Activated T-helper 2 cell treated with anti-CD3 and anti-CD28 coated beads, Interferon-gamma antibody, Interleukin-2, Interleukin-4, amounts not matched to agents 10 μg/mL and 5 μg/mL and 100 μg/mL, durations not matched to agents 14 hours and 24 hours and 36 hours (primary cell): ENCODE data around the gene TMEM247. TPM values are rescaled to one million over a fixed set of nuclear protein-coding genes. Genes with fewer than 3 reads are reported as not detected.

Experiments
- DNase-seq: peaks from one replicate; pipeline ENCODE4 v3.0.0; 2021; ENCODE audit warnings: low spot score
- H3K27ac Mint-ChIP-seq: one replicate; pipeline ENCODE4 v1.8.0; 2021; ENCODE audit warnings: mixed read lengths
- H3K27me3 Mint-ChIP-seq: one replicate; pipeline ENCODE4 v1.8.0; 2021; ENCODE audit warnings: low read depth, mixed read lengths
- H3K36me3 Mint-ChIP-seq: one replicate; pipeline ENCODE4 v1.8.0; 2021; ENCODE audit warnings: low read depth, mixed read lengths
- H3K4me1 Mint-ChIP-seq: one replicate; pipeline ENCODE4 v1.8.0; 2021; ENCODE audit warnings: low read depth, mixed read lengths
- H3K4me3 Mint-ChIP-seq: one replicate; pipeline ENCODE4 v1.8.0; 2021; ENCODE audit warnings: low read depth, mild to moderate bottlenecking, moderate library complexity, mixed read lengths
- H3K9me3 Mint-ChIP-seq: one replicate; pipeline ENCODE4 v1.8.0; 2021; ENCODE audit warnings: mixed read lengths
- intact Hi-C: fragments of 100-400 bp; cut with micrococcal nuclease; formaldehyde crosslinking; loops from one replicate; pipeline ENCODE4 v1.15.1; 2023
- total RNA-seq: library from RNA; stranded (reverse); gene quantifications from 2 replicates; pipeline ENCODE4 v1.2.3, GENCODE V29; 2022

TMEM247 gene
- total RNA-seq, 1 donor from 2014 or later, result not detected

- Mint-ChIP-seq H3K27me3 (peaks cover 7% of the 10 kb centered on the region), H3K4me1 (peaks cover 14% of the 10 kb centered on the region), H3K4me3 (no peak overlapping the region), H3K27ac (no peak overlapping the region), H3K36me3 (no peaks in the 10 kb centered on the region), H3K9me3 (no peaks in the 10 kb centered on the region)
- DNase-seq, result no peak
- intact Hi-C loops, result no loop called here
These were observed 2.1 kb downstream of the TMEM247 start for GRCh38 chr2:46481198-46482193.

GRCh38 chr2:46482490-46482889, 3.1 kb downstream of the TMEM247 start:
- DNase-seq, result no peak
- Mint-ChIP-seq H3K4me1 (peaks cover 11% of the 10 kb centered on the region), H3K9me3 (no peaks in the 10 kb centered on the region), H3K36me3 (no peaks in the 10 kb centered on the region), H3K27ac (no peak overlapping the region), H3K27me3 (peaks cover 2% of the 10 kb centered on the region), H3K4me3 (no peak overlapping the region)
- intact Hi-C loops, result no loop called here

- DNase-seq, result no peak
- Mint-ChIP-seq H3K4me3 (no peak overlapping the region), H3K36me3 (no peaks in the 10 kb centered on the region), H3K4me1 (peaks cover 12% of the 10 kb centered on the region), H3K9me3 (no peaks in the 10 kb centered on the region), H3K27ac (no peak overlapping the region), H3K27me3 (peaks cover 4% of the 10 kb centered on the region)
- intact Hi-C loops, result no loop called here
These were observed 5.6 kb downstream of the TMEM247 start for GRCh38 chr2:46485002-46485401.

GRCh38 chr2:46486436-46486835, 7.1 kb downstream of the TMEM247 start:
- DNase-seq, result no peak
- Mint-ChIP-seq H3K27me3 (peaks cover 2% of the 10 kb centered on the region), H3K36me3 (no peaks in the 10 kb centered on the region), H3K9me3 (no peaks in the 10 kb centered on the region), H3K27ac (no peak overlapping the region), H3K4me3 (no peak overlapping the region), H3K4me1 (peaks cover 10% of the 10 kb centered on the region)
- intact Hi-C loops, result no loop called here

GRCh38 chr2:46487667-46488335, 8.4 kb downstream of the TMEM247 start:
- Mint-ChIP-seq H3K36me3 (no peaks in the 10 kb centered on the region), H3K9me3 (no peaks in the 10 kb centered on the region), H3K4me1 (peaks cover 4% of the 10 kb centered on the region), H3K27ac (no peak overlapping the region), H3K4me3 (no peak overlapping the region), H3K27me3 (peaks cover 2% of the 10 kb centered on the region)
- intact Hi-C loops, result no loop called here
- DNase-seq, result no peak

GRCh38 chr2:46488389-46488788, 9.0 kb downstream of the TMEM247 start:
- no peak overlapping the region for H3K27ac Mint-ChIP-seq
- DNase-seq, result no peak
- no peaks in the 10 kb centered on the region for H3K36me3 Mint-ChIP-seq
- H3K9me3 Mint-ChIP-seq, result no peaks in the 10 kb centered on the region
- peaks cover 9% of the 10 kb centered on the region for H3K4me1 Mint-ChIP-seq
- H3K27me3 Mint-ChIP-seq, result peaks cover 2% of the 10 kb centered on the region
- intact Hi-C loops, result no loop called here
- no peak overlapping the region for H3K4me3 Mint-ChIP-seq

- Mint-ChIP-seq H3K27ac (no peak overlapping the region), H3K9me3 (no peaks in the 10 kb centered on the region), H3K36me3 (no peaks in the 10 kb centered on the region), H3K4me3 (no peak overlapping the region), H3K4me1 (peaks cover 15% of the 10 kb centered on the region), H3K27me3 (peaks cover 2% of the 10 kb centered on the region)
- no peak for DNase-seq
- intact Hi-C loops, result no loop called here
These were observed 10.2 kb downstream of the TMEM247 start for GRCh38 chr2:46489423-46490174.

GRCh38 chr2:46490521-46491141, 11.3 kb downstream of the TMEM247 start:
- Mint-ChIP-seq H3K27ac (no peak overlapping the region), H3K4me1 (peaks cover 15% of the 10 kb centered on the region), H3K27me3 (peaks cover 2% of the 10 kb centered on the region), H3K36me3 (no peaks in the 10 kb centered on the region), H3K9me3 (no peaks in the 10 kb centered on the region), H3K4me3 (no peak overlapping the region)
- DNase-seq, result no peak
- intact Hi-C loops, result no loop called here

- Mint-ChIP-seq H3K36me3 (no peaks in the 10 kb centered on the region), H3K4me1 (peaks cover 15% of the 10 kb centered on the region), H3K9me3 (no peaks in the 10 kb centered on the region), H3K27me3 (peaks cover 2% of the 10 kb centered on the region), H3K27ac (no peak overlapping the region), H3K4me3 (no peak overlapping the region)
- no peak for DNase-seq
- intact Hi-C loops, result no loop called here
These were observed 12.9 kb downstream of the TMEM247 start for GRCh38 chr2:46492301-46492700.

- Mint-ChIP-seq H3K36me3 (no peaks in the 10 kb centered on the region), H3K4me3 (no peak overlapping the region), H3K27ac (peak overlapping the region; percentile 45), H3K9me3 (no peaks in the 10 kb centered on the region), H3K27me3 (peaks cover 6% of the 10 kb centered on the region), H3K4me1 (peaks cover 15% of the 10 kb centered on the region)
- intact Hi-C loops, result no loop called here
- DNase-seq, result no peak
These were observed 14.0 kb downstream of the TMEM247 start for GRCh38 chr2:46493241-46493970.

- no peaks in the 10 kb centered on the region for H3K36me3 Mint-ChIP-seq
- peak overlapping the region; percentile 45 for H3K27ac Mint-ChIP-seq
- no peak for DNase-seq
- peaks cover 16% of the 10 kb centered on the region for H3K4me1 Mint-ChIP-seq
- H3K4me3 Mint-ChIP-seq, result no peak overlapping the region
- H3K9me3 Mint-ChIP-seq, result no peaks in the 10 kb centered on the region
- peaks cover 11% of the 10 kb centered on the region for H3K27me3 Mint-ChIP-seq
- intact Hi-C loops, result no loop called here
These were observed 14.5 kb downstream of the TMEM247 start for GRCh38 chr2:46493971-46494250.

GRCh38 chr2:46494596-46494995, 15.2 kb downstream of the TMEM247 start:
- no peaks in the 10 kb centered on the region for H3K9me3 Mint-ChIP-seq
- no peak overlapping the region for H3K4me3 Mint-ChIP-seq
- H3K27ac Mint-ChIP-seq, result no peak overlapping the region
- intact Hi-C loops, result no loop called here
- peaks cover 12% of the 10 kb centered on the region for H3K27me3 Mint-ChIP-seq
- H3K36me3 Mint-ChIP-seq, result no peaks in the 10 kb centered on the region
- DNase-seq, result no peak
- peaks cover 18% of the 10 kb centered on the region for H3K4me1 Mint-ChIP-seq
